ENCODE data around the gene RRN3.
"Not testable (repeated sequence)": the region's sequence is repeated elsewhere in the genome, so short reads cannot be mapped to it uniquely, and the experiment has no call there.

RRN3 gene, protein sequence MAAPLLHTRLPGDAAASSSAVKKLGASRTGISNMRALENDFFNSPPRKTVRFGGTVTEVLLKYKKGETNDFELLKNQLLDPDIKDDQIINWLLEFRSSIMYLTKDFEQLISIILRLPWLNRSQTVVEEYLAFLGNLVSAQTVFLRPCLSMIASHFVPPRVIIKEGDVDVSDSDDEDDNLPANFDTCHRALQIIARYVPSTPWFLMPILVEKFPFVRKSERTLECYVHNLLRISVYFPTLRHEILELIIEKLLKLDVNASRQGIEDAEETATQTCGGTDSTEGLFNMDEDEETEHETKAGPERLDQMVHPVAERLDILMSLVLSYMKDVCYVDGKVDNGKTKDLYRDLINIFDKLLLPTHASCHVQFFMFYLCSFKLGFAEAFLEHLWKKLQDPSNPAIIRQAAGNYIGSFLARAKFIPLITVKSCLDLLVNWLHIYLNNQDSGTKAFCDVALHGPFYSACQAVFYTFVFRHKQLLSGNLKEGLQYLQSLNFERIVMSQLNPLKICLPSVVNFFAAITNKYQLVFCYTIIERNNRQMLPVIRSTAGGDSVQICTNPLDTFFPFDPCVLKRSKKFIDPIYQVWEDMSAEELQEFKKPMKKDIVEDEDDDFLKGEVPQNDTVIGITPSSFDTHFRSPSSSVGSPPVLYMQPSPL
- total RNA-seq = 24.2 to 58.3 (median 46.9) reads per million in 18 experiments

DNA sequence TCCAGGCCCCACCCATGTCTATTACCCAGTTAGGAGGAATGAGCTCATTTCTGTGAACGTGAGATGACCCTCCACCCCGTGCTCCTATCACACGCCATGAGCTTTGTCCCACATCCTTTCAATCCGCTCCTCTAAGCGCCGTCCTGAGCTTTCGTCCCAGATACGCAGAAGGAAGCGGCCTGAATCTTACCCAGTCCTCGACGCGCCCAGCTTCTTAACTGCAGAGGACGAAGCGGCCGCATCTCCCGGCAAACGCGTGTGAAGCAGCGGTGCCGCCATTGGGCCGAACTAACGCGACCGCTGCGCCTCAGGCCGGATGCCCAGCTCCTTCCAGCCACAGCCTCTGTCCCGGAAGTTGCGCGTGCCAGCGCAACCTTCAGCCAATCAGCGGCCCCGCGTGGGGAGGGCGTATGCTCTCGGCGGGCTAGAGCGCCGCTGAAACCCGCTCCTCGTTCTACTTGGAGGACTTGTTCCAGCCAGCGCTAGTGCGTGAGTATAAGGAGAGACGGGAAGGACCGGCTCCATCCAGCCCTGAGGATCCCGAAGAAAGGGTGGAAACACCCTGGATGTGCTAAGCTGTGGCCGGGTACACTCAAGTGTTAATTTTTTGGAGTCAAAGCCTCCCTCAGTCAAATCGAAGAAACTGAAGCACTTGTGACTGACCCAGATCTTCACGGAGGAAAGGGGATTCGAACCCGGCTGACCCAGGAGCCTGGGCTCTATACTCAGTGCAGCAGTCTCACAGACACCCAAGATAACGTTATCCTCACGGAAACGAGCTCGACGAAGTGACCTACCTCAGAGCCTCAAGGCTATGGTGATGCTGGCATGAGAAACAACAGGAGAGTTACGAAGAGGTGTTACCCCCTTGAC, at the start of gene RRN3:
Gene RRN3 (minus strand): TSS at position 318 of the 873 bp plus-strand sequence. CDS start 39 bp downstream, at position 279.
- peak; percentile 88 to 92 for DNase-seq

DNA sequence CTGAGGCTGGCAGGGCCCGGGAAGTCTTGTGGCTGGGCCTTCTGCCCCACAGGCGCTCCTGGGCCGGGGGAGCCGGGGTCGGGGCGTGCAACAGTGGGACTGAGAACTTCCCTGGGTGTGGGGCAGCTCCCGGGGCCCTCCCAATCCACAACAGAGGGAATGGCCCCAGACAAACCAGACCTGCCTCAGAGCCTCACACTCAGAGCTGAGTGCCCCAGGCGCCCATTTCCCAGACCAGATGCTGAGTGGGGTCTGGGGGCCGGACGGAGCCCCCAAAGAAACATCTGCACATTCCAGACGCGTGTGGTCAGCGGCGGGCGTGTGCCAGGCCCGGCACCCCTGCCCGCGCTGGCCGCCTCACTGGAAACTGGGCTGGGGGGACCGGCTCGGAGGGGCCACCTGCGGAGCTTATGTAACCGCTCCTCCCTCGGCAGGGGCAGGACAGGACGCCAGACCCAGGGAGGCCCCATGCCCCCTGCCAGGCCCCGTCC, 49.6 kb upstream of the RRN3 start:
- not testable (repeated sequence) for DNase-seq

DNA sequence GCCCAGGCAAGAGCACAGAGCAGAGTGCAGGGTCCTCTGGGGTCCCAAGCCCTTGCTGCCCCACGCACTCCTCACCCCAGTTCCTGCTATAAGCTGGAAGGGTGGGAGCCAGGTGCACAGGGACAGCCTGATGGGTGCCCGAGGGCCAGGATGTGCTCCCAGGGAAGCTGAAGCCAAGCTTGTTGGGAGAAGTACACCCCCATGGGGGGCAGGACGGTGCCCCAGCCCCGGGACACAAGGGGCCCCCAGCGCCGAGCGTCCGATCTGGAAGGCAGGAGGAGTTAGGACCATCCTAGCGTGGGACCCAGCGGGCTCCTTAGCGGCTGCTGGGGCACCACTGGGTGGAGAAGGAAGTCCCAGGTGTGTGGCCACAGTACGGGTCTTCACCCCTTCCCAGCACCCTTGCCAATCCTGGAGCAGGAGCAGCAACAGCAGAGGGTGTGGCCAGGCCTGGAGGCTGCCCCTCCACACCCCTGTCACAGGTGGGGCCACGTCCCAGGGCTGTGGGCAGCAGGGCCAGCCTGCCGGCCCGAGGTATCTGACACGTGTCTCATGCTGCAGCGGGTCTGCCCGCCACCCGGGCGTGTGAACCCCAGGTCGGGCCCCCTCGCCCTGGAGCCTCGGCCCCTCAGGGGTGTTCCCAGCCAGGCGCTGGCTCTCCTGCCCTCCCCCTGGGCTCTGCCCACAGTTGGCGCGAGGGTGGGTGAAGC, 49.0 kb upstream of the RRN3 start:
- not testable (repeated sequence) for DNase-seq

DNA sequence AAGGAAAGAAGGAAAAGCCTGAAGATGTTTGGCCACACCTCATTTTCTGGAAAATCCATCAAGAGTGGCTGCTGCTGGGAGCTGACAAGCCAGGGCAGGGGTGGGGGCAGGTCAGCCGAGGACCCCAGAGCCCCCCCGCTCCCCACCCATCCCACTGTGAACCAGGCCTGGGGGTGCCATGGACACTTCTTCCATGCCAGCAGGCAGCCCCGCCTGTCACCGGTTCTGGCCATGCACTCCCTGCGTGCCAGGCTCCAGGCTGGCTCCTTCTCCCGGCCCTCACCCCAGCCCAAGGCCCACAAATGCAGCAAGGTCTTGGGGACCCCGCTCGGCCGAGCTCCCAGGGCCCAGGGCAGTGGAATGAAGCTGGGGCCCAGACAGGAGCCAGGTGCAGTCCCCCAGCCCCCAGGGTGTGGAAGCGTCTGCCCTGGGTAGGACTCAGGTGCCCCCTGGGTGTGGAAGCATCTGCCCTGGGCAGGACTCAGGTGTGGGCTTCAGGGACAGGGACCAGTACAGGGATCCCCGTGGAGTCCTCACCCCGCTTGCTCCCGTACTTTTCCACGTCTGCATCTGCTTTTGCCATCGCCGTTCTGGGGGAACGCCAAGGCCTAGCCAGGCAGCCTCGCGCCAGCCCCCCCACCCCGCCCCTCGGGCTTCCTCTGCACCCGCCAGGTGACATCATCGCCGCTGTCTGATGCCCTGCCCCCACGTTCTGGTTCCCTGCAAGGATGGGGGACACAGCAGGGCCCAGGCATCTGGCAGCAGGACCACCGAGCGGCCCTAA, 48.2 kb upstream of the RRN3 start:
- DNase-seq = not testable (repeated sequence)

DNA sequence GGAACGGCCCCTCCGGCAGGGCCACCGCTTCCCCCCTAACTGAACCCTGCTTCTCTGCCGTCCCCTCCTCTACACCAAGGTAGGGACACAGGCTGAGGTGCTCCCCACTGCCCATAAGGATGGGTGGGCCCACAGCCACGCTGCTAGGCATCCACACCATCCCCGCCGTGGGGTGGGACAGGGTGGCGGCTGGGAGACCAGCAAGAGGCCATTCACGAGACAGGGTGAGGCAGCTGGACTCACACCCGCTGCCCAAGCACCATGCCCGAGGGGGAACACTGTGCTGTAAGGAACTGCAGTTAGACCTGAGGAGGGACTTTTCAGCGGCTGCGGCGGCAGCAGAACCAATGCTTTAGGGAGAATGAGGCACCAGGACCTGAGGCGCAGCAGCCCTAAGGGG, 47.5 kb upstream of the RRN3 start:
- DNase-seq = no peak

DNA sequence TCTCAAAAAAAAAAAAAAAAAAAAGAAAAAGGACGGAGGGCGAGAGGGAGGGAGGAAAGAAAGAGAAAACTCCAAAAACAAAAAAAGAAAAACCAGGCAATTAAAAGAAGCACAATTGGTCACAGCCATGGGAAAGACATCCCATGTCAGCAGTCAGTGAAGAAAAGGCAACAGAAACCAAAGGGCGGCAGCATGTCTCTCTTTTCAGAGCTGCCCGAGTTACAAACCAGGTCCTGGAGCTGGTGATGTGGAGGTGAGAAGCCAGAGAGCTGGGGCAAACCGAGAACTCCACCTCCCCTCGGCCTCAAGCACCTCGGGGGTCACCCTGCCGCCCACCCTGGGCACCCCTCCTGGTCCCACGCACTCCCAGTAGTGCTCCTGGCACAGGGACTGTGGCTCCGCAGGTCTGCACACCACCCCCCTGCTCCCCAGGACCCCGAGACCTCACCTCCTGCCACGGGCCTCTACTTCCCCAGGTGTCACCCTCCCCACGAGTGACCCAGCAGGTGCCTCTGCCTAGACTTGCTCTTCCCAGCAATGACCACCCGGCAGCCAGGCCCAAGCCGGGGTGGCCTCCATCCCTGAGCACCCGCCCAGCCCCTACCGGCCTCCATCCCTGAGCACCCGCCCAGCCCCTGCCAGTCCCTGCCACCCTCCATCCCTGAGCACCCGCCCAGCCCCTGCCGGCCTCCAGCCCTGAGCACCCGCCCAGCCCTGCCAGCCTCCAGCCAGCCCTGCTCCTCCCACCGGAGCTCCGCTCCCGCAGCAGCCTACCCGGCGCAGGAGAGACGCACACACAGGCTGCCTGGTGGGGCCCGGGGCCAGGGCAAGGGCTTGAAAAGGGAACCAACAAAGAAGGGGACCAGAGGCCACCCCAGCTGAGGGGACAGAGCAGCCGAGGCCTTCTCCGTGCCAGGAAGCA, 46.6 kb upstream of the RRN3 start:
- DNase-seq = not testable (repeated sequence)

DNA sequence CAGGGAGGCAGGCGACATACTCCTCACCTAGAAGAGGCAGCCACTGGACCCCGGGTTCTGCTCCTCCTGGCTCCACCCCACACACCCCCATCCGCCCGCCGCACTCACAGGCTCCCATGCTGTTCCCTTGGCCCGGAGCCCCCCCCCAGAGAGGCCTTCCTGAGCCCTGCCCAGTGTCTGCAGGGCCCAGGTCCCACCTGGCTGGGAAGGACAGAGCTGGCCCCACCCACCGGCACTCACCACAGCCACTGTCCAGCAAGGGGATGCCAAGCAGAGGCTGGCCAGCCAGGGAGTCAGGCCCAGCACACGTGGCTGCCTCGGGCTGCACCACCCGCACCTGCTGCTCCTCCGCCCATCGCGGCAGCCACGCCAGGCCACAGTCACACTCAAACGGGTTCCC, 43.4 kb upstream of the RRN3 start:
- DNase-seq = not testable (repeated sequence)

DNA sequence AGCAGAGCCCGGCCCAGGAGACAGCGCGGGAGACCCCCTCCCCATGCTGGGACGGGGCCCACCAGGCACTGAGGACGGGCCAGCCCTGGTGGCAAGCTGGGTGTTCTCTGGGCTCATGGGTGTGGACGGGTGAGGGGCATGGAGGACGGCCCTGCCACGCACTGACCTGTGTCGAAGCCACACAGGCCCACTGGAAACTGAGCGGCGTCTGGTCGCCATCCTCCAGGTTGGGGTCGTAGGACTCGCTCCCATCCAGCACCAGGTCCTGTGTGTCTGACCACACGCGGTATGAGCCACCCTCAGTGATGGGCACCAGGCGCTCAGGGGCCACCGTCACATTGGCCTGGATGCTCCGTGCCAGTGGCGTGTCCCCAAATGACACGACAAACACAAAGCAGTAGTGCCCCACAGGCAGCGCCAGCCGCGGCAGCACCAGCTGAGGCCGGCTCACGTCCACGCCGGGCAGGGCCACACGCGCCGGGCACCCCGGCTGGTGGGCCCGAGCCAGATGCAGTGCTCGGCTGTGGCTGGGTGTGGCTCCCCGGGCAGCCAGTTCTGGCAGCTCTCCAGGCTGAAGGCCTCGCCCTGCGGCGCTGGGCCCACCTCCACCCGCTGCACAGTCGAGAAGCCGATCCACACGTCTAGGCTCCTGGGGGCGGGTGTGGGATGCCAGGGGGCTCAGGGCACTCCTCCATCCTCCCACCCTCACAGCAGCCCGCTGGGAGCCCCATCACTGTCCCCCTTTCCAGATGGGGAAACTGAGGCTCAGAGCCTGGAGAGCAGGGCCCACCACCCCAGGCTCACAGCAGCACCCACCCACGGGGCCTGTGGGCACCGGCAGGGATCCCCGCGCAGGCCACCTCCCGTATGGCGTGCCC, 41.6 kb upstream of the RRN3 start:
- DNase-seq = not testable (repeated sequence)

DNA sequence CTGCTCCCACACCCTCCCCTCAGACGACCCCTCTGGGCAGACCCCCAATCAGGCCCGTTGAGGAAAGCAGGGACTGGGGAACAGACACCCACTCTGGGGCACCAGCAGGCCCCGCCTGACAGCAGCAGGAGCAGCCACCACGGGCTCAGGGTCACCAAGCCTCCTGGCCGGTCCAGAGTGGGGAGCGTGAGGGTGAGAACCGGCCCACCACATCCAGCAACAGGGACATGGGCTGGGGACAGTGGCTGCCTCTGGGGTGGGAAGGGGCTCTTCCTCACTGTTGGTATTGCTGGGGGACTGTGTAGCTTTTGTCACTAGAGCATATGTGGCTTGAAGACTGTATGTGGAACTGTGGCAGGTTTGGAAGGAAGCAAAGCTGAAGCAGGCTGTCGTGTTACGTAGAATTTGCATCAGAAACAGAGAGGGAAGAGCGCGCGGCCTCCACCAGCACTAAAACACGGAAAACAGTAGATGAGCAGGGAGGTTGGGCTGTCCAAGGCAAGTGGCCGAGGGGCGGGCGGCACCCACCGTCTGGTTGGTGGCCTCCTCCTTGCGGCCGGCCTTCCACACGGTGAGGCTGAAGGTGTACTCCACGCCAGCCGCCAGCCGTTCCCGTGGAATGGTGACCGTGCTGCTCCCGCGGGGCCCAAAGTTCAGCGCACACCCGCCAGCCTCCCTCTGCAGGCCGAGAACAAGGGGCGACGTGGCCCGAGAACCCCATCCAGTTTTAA, 40.8 kb upstream of the RRN3 start:
- not testable (repeated sequence) for DNase-seq

DNA sequence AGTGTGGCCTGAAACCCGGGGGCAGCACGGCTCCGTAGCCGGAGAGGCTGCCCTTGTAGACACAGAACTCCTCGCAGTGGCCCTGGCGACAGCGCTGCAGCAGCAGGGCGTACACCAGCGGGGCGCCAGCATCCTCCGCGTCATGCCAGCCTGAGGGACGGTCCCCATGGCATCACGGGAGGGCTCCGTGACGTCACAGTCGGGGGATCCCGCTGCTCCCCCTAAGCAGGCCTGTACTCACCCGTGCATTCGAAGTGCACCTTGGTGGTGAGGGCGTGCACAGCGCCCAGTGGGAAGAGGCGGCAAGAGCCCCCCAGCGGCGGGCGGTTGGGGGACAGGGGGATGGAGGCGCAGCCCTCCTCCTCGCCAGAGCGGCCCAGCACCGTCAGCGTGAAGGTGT, 39.5 kb upstream of the RRN3 start:
- DNase-seq = not testable (repeated sequence)

DNA sequence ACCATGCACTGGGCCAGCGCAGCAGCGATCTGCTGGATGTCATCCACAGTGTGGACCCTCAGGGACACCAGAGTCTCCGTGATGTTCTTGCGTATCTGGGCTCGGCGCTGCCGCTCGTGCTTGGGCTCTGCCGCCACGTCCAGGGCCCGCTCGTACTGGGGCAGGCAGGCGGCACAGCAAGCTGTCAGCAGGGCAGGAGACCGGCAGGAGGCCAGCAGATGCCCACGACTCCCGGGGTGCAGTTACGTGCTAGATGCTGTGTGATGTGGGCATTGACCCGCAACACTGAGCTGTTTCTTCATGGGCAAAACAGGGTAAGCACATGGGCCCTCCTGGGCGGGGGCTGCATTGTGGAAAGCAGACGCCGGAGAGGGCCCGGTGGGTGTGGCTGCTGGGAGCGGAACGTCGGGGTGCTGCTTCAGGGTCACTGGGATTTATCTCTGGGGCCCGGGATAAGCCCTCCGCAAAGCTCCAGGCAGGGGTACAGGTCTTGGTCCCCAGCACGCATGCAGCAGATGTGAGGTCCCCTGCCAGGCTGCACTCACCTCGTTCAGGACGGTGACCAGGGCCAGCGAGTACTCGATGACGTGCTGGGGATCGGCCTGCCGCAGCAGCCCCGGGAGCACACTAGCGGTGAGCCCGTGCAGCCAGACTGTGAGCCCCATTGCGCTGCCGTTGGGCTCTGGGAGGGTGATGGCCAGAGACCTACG, 38.8 kb upstream of the RRN3 start:
- DNase-seq = not testable (repeated sequence)

DNA sequence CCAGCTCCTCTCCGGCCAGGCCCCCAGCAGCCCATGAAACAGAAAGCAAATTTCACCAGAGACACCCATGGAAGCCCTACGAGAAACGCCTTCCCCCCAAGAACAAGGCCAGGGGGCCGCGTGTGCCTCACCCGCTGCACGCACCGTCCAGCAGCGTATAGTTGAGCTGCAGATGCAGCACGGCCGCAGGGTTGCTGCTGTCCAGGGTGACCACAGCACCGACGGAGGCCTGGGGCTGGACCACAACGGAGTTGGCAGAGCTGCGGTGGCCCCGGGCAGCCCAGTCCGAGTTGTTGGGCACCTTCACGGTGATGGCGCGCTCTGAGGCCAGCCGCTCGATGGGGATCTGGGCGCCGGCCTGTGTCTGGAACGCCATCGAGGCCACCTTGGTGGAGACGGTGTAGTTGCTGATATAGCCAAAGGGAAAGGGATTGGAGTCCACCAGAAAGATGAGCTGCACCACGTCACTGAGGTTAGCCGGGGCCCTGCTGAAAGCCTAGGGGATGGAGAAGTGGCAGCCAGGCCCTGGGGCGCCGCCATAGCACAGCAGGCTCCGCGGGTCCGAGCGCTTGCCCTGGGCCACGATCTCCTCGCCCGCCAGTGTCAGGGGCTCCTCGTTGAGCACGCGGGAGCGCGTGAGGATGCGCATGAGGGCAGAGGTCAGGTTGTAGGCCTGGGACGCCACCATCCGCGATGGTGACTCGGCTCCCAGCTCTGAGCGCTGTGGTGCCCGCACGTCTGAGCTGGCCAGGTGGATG, 37.0 kb upstream of the RRN3 start:
- not testable (repeated sequence) for DNase-seq

DNA sequence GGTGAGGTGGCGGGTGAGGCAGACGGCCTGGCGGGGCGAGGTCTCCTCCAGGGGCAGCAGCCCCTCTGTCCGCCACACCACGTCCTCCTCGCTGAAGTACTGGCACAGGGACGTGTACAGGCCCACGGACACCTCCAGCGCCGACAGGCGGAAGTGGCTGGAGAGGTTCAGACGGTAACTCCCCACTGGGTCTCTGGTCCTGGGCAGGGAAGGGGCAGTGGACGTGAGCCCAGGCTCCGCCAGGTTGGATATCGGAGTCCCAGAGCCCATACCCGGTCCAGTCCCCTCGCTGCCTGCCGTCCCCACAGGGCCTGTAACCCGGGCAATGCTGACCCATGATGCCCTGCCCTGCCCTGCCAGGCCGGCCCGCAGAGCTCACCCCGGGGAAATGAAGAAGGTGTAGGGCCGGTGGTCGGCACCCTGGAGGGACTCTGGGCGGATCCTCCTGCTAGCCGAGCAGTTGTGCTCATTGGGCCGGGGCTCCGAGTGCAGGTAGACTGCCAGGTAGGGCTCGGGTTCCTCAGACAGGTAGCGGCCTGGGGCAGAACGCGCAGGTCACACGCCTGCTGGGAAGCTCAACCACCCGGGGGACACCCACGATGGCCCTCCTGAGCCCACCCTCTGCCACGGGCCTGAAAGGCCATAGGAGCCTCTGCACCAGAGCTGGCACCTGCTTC, 36.3 kb upstream of the RRN3 start:
- DNase-seq = not testable (repeated sequence)

DNA sequence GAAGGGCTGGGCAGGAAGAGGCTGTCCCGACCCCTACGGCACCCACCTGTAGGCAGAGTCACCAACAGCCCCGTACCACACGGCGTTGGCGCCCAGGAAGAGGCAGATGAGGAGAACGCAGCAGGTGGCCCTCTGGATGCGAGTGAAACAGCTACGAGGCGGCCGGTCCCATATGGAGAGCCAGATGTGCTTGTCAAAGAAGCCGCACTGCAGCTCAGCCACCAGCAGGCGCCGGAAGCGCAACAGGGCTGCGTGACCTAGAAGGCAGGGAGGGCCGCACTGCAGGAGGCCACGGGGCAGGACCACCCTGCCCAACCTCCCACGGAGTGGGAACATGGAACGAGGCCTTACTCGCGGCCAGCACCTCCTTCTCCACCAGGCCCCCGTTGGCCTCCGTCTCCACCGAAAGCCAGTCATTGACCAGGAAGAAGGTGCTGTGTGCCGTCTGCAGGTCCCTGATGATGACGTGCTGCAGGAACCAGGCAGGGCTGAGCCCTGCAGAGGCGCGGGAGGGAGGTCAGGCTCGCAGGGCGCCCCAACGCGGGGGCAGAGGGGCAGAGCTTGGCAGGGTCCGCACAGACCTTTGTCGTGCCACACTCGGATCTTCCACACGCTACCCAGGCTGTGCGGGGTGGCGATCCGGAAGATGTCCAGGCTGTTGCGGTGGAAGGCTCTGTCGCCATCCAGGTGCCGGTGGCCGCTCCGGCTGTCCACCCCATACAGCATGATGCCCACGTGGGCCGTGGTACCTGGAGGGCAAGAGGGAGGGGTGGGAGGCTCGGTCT, 33.8 kb upstream of the RRN3 start:
- DNase-seq = not testable (repeated sequence)

DNA sequence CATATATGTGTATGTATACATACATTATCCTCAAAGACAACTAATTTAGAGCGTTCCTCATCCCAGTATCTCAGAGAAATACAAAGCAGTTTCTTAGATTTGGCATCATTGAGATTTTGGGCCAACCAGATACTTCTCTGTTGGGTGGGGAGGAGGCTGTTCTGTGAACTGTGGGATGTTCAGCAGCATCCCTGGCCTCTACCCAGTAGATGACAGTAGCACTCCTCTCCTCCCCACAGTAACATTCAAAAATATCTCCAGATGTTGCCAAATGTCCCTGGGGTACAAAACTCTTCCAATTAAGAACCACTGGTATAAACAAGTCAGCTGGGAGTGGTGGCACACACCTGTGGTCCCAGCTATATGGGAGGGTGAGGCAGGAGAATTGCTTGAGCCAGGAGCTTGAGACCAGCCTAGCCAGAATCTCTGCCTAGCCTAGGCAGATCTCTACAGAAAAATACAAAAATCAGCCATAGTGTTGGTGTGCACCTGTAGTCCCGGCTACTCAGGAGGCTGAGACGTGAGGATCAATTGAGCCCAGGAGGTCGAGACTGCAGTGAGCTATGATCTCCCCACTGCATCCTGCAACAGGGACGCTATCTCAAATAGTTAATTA, 6.4 kb upstream of the RRN3 start:
- not testable (repeated sequence) for DNase-seq

Data from inflammatory macrophage (primary cell).